ENCODE results near the gene RNF152.

RNF152 gene

DNA sequence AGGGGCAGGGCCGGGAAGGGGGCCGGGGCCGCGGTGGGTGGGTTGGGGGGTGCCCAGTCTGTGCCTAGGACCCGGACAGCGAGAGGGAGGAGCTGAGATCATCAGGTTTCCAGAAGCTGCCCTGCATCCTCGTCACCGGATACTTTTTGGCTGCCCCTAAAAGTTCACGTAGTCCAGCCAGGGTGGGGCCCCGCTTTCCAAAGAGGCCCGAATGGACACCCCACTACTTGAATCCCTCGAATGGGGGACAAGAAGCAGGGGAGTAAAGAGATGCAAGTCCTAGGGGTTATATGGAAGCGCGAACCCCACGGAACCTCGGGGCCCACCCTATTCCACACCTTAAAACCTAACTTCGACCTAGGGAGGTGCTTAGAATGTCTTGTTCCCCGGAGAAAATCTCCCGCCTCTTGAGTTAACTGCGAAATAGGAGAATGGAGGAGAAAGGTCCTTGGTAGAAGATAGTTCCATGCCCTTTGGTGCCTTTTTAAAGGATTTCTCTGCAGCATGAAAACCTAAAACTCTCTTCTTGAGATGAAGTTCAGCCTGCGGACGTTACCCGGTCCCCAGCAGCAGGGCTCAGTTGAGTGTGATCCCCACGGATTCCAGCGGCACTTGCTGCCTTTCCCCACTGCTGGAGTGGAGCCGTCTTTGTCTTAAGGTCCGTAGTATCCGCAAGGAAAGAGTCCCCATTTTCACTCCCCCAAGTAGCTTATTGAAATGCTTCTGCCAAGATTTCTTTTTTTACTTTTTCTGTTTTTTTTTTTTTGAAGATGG is 2.1 kb upstream of the RNF152 start:
- peak; percentile 44 for DNase-seq

DNA sequence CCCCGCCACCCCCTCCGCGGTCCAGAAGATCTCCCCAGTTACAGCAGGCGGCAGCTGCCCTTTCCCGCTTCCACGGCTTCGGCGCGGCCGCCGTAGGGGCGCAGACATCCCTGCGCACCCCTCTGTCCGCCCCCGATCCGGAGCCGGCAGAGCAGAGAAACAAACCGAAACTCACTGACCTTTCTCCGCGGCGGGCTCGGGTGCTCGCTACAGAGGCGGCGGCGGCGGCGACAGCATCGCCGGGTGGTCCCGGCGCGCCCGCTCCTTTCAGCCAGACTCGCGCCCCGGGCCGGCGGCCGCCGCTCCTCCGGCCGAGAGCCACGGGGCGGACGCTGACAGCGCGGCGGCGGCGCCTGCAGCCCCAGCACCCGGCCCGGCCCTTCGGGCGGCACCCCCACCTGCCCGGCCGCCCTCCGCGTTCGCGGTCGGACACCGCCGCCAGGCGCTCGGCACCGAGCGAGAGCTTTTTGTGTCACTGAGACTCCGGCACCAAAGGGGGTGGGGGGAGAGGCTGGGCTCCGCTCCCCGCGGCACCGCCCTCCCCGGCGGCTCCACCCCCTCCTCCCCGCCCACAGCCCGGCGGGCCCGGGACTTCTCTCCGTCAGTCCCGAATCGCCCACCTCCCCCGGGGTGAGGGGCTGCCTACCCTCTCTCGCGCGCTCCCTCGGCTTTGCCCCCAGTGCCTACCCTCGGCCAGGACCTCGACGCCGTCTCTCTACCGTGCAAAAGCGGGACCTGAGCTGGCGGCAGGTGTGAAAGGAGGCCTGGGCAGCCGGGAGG is 1.4 kb upstream of the RNF152 start:
- peak; percentile 74 for DNase-seq

DNA sequence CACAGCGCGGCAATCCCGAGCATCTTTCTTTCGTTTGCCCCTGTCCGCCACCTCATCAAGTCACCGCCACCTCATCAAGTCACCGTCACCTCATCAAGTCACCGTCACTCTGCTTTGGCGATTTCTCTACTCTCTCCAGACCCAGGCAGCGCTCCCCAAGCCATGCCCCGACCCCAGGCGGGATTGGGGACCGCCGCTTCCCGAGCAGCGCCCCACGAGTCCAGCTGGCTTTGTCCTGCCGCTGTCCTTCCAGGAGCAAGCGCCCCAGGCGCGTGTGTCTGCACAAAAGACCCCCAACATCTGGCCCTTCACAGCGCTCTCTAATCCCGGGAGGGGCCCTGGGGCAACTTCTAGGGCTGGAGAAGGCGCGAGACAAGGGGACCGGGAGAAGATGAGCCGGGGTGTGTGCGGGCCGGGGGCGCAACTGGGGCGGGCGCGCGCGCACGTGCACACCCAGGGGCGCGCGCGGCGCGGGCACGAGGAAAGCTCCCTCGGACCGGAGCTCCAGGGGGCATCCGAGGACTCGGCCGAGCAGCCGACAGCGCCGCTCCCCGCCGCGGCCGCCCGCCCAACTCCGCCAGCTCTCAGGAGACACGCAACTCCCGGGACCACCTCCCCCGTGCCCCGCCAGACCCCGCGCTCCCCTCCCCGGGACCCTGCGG is 633 bp upstream of the RNF152 start:
- DNase-seq: peak; percentile 86

DNA sequence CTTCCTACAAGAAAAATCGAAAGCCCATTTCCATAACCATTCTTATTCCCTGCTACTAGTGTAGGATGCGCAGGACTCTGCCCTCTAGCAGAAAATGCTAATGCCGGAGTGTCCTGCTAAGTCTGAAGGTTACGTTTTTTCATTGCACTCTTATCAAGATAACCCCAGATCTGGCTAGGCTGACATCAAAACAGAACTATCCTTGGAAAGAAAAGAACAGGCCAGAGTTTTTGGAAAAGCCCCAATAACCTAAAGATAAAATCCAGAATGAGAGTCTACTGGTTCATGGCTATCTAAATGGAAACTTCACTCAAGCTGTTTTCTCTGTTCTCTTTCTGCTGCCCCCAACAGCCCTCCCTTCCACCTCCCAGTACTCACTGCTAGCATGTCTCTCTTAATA is 913 bp downstream of the RNF152 start:
- DNase-seq: no peak

DNA sequence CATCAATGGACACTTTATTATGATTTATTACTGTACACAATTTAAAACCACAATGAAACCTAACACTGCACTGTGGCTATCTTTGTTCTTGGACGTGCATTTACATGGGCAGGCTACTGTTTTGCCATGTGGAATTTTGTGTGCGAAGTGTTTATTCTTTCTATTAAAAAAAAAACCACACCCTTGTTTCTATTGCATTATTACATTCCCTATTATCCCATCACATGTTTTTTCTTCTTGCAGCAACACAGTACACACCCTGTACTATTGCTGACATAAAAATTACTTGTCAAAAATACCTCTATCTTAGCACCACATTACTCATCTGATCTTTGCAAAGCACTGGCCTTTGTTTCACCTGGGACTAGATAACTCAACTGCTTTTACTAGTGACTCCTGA is 1.5 kb downstream of the RNF152 start:
- DNase-seq: no peak

DNA sequence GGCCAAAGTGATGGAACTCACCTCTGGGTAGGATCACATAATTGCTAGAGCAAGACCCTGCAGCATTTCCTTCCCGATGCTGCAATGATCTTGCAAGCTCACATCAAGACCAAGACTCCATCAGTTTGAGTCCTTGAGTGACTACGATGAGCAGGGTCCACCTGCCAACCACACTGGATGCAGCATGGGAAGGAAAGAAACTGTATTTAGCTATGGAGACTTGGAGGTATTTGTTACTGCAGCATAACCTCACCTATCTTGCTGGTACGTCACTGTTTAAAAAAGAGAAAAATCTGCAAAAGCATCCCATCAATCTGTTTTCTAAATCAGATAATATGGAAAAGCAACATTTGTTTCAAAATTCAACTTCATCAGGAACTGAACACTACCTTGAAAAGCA is 2.5 kb downstream of the RNF152 start:
- DNase-seq: no peak

DNA sequence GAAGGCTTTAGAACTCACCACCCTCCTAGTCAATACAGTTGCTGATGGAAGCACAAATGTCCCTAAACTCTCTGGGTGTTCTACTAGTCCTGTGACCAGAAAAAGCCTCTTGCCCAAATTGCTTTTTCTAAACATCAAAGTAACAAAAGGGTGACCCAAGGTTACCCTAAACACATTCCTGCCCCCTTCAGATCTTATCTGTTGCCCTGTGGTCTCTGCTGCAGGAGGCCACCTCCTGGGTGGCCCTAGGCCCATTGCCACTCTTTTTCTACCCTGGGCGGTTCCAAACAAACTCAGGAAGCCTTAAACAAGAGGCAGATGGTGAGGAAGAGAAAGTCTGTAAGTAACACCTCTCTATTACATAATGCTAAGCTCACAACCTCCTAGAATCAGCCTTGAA is 3.3 kb downstream of the RNF152 start:
- no peak for DNase-seq

DNA sequence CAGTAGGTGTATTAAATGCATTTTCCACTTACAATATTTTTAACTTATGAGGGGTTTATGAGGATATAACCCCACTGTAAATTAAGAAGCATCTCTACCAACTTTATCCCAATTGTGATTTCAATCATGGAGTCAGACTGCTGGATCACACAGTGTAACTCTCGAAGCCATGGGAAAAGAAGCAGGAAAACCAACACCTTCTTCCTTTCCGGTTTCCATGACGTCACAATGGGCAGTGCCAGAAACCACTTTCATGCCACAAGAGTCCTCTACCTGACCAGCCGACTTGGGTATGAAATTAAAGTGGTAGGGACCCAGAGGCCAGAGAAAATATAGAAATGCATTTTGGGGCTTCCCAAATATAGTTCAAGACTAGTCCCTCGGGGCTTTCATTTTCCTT is 4.2 kb downstream of the RNF152 start:
- DNase-seq: no peak

DNA sequence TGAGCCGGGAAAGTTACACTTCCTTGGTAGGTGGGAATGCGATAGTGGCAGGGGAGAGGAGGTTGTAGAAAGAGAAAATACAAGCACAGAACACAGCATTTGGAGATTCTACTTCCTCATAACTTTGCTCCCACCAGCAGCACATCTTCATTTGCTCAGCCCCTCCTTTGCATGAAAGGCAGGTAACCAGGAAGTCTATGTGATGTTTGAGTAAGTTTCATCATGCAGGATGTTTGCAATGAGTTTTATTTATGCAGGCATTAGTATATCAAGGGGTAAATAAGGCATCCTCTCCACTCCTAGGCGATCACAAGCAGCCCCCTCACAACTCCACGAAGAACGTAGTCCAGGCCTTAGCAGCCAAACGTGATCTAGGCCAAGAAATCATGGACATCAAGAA is 5.0 kb downstream of the RNF152 start:
- DNase-seq: no peak

DNA sequence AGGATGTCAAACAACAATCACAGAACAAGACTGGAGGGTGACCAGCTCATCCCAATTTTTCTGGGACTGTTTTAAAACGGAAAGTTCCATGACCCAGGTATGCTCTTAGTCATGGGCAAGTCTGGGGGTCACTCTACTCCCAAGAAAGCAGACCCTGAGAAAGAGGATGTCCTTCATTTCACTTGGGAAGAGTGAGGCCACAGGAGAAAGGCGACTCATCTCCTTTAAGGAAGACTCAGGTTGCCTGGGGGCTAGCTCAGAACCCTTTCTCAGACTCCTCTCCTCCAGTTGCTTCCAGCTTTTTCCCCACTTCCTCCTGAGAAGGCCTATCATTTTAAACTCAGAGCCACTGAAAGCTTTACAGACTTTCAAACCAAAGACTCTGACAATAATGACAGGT is 9.3 kb downstream of the RNF152 start:
- no peak for DNase-seq

DNA sequence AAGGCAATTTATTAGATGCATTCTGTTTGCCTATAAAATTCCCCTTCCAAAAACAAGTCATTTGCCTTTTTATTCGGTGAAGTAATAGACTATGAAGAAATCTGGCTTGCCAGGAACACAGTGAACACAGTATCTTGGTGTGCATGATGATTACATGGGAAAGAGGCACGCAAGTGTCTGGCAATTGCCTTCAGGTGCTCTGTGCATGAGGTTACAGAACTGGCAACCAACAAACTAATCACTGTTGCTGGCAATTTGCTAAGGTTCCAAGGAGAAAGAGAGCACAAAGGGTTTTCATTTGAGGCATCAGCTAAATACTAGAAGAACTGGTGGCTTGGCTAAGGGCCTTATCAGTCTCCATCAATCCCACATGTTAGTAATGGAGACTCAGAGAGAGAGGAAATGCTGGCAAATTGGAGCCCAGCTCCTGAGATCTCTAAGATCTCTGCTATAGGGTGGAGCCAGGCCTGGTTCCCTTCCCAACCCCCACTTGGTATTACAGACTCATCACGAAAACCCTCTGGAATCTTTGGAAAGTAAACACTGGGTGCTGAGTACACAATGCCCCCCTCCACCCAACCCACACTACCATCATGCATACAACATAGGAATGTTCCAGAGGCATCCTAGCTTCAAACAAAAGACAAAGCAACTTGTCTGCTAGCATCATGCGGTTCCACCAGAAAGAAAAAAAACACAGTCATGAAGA is 10.4 kb downstream of the RNF152 start:
- DNase-seq: no peak

DNA sequence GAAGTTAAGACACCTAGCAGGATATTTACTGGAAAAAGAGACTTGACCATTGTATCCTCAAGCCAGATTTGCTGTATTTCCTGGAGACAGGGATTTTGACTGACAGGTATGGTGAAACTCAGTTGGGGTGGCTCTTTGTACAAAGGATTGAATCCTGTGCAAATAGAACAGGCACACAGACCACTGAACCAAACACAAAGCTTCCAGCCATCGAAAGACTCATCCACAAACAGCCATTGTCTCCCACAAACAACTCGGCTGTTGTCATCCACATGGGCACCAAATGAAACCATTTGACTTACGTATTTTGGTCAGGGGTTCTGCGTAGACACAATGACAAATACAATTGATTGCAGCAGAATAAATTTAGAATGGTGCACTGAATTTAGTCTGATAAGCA is 15.9 kb downstream of the RNF152 start:
- no peak for DNase-seq

DNA sequence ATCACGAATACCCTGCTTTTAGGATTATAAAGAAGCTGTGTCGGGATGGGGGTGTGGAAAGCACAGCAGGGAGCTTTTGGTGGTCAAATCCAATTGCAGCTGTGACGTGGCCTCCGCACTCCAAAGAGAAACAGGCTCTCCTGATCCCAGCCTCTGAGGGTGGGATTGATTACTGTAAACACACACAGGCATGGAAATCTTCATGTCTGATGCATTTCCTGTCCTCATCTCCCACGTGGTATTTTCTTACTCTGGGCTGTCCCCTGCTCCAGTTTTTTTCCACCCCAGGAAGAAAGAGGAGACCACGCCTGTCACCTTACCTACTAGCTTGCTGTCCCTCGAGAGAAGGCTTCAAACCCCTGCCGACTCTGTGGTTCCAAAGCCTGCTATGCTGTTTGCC is 22.7 kb downstream of the RNF152 start:
- no peak for DNase-seq

DNA sequence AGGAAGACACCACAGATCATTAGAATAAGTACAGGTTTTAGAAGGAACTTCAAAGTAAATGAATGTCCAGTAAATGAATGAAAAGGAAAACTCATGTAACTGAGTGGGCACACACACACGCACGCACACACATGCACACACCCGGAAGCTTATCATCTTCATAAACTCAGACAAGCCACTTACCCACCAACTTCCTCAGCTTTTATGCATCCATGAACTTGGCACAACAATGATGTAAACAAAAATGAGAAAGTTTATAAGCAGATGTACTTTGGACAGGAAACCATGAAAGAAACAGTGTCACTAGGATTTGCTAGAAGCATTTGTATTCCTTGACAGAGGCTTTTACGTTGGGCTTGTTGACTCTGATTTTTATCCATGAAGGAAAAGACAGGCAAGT is 23.2 kb downstream of the RNF152 start:
- DNase-seq: no peak

DNA sequence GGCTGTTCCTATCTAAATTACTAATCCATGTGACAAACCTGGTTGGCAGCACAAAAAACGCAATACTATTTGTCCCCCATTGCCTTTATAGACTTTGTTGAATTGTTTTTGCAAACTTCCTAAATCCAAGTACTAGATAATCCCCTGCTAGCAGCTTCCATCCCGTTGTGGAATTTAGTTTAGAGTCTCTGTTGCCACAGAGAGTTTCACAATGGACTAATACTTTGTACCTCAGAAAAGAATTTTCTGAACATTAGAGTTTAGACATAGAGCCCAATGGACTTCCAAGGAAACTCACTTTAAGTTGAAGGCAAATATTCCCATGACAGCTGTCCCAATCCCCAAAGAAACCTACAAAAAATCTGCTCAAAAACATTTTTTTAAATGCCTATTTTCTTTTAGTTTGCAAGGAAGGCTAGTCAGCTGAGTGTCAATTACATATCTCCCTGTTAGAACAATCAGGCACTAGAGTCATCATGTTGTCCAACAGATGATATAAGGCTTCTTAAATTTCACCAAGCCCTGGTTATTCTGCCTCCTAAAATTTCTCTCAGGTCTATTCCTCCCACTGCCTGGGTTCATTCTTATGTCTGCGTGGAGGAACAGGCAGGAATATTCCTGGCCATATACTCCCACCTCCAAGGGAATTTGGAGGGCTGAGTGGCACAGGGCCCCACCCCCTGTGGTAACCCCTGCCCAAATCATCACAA is 27.2 kb downstream of the RNF152 start:
- no peak for DNase-seq

DNA sequence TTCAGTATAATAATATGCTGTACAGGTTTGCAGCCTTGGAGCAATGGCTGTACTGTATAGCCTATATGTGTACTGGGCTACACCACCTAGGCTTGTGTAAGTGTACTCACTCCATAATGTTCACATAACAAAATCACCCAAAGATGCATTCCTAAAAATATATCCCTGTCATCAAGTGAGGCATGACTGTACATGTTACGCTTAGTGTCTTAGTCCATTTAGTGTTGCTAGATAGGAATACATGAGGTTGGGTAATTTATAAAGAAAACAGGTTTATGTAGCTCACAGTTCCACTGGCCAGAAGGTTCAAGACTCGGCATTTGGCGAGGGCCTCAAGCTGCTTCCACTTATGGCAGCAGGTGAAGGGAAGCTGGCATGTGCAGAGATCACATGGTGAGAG is 31.4 kb downstream of the RNF152 start:
- no peak for DNase-seq

DNA sequence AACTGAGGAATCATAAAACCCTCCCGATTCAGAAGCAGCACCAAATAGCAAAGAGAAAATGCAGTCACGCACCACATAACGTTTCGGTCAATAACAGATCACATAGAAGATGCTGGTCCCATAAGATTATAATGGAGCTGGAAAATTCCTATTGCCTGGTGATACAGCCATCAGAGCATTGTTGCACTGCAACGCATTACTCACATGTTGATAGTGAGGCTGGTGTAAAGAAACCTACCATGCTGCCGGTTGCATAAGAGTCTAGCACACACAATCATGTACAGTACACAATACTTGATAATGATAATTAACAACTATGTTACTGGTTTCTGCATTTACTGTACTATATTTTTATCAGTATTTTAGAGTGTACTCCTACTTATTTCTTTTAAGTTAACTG is 32.5 kb downstream of the RNF152 start:
- DNase-seq: no peak

DNA sequence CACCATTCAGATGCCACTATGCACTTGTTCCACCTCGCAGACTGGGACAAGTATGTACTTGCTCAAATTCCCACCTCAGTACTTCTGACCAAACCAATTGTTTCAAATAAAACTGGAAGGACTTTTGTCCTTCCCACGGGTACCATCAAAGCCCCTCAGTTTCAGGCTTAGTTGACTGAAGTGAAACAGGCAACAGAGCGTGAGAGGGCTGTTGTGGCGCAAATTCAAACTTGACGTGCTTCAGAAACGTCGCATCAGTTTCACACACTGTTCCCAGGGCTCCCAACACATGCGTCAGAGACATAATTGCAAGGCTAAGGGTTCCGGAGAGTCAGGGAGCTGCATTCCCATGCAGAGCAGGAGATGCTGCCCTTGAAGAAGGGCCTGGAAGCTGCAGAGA is 33.7 kb downstream of the RNF152 start:
- no peak for DNase-seq

DNA sequence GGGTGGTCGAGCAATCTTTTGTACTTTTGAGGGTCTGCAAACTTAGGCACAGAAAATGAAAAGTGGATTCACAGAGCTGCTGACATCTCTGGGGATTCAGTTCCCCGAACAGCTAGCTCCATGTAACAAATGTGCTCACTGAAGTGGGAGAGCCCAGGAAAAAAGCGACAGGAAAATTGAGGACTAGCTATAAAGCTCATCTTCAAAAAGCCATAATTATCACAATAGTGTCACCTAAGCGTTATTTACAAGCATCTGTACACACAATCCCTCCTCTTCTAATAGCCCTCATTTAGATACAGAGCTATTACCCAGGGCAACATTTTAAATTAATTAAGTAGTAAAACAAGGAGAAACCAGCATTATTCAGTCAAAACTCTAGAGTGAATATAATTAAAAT is 36.1 kb downstream of the RNF152 start:
- no peak for DNase-seq

DNA sequence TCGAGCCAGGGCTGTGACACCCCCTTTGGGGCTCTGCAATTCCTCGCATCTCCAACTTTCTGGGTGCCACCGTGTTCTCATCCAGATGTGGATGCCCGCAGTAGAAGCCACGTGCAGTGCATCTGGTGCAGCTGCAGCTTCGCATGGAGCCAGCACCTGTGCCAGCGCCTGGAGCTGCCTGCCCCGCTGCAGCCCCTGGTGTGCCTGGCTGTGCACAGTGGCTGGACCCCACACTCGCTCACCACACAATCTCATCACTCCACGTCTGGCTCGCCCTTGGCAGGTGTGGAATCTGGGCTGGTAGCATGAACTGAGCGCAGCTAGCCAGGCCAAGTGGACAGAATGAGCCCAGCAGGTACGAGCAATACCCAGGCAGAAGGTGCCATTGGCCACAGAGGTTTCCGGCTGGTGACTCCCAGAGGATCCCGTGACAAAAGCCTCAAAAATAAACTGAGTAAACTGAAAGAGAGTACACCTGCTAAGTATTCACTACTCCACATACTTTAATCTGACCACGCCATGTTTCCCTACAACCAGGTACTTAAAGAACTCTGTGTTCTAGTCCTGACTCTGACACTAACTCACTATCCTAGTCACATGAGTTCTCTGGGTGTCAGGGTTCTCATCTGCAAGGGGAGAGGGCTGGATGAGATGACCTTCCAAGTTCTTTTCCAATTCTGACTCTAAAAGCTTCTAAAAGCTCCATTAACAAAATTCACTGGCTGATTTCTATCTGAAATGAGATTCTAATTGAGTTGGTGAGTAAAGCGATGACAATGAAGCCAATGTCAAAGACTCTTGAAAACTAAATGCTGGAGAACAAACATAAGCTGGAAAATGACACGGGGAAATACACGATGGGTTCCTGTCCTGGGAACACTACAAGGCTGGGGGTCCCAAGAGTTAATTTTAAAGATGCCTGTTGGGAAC is 37.1 kb downstream of the RNF152 start:
- DNase-seq: no peak

Data from right kidney (tissue), 1 donor.